ENCODE data around the gene CLN5. TPM values are rescaled to one million over a fixed set of nuclear protein-coding genes. Genes with fewer than 3 reads are reported as not detected.
A peak's percentile ranks its signal among the peaks of the same experiment; 100 is the strongest.

The CLN5 gene
- total and polyA plus RNA-seq, 2 of the 13 experiments (the other 11 are each of a cell fraction or from before 2014, with no cell fraction given), result 10.1 to 13.7 TPM

DNA sequence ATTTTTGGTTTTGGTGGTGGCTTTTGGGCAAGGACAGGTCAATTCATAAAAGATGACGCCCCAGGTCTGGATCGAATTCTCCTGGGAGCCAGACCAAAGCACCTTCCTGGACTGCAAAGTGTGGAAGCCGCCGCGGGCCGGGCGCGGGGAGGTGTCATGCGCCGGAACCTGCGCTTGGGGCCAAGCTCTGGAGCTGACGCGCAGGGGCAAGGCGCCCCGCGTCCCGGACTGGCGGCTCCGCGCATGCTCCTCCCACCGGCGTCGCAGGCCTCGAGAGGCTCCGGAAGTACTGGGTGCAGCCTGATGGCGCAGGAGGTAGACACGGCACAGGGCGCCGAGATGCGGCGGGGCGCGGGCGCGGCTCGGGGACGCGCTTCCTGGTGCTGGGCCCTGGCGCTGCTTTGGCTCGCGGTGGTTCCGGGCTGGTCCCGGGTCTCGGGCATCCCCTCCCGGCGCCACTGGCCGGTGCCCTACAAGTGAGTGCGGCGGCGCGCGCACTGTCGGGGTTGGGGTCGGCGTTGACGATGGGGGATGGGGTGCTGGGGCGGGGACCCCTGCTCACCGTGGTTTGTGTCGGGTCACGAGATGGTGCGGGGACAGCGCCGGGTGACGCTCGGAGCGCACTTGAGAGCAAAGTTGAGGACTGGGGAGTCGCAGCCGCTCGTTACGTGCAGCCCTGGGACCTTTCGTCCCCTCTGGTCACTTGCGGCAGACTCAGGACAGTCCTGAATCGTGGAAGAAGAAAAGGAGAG lies at the start of gene CLN5 (continued):
- 0 out of 2 replicates have a peak, but pooled peaks have one; percentile 60 for TF ChIP-seq CERS6 (CRISPR knock-in tag; IDR thresholded peaks at IDR 0.05)
- TF ChIP-seq NCOA2 (CRISPR knock-in tag; IDR thresholded peaks at IDR 0.05), result peak; percentile 64; the same call in 1 of the 2 replicates
- TF ChIP-seq MED1 (CRISPR knock-in tag; IDR thresholded peaks at IDR 0.05), result peak; percentile 89
- TF ChIP-seq TRAFD1 (CRISPR knock-in tag; IDR thresholded peaks at IDR 0.05; ENCODE audit: borderline replicate concordance), result no peak
- TF ChIP-seq ZNF326 (CRISPR knock-in tag; IDR thresholded peaks at IDR 0.05; ENCODE audit: borderline replicate concordance), result no peak
- peak; percentile 88 for TF ChIP-seq HNF1B (CRISPR knock-in tag; IDR thresholded peaks at IDR 0.05)
- TF ChIP-seq SMARCE1 (IDR thresholded peaks at IDR 0.05; ENCODE audit: borderline replicate concordance), result no peak
- no peak for TF ChIP-seq TERF1 (CRISPR knock-in tag; IDR thresholded peaks at IDR 0.05)
- TF ChIP-seq, protein P1, sequence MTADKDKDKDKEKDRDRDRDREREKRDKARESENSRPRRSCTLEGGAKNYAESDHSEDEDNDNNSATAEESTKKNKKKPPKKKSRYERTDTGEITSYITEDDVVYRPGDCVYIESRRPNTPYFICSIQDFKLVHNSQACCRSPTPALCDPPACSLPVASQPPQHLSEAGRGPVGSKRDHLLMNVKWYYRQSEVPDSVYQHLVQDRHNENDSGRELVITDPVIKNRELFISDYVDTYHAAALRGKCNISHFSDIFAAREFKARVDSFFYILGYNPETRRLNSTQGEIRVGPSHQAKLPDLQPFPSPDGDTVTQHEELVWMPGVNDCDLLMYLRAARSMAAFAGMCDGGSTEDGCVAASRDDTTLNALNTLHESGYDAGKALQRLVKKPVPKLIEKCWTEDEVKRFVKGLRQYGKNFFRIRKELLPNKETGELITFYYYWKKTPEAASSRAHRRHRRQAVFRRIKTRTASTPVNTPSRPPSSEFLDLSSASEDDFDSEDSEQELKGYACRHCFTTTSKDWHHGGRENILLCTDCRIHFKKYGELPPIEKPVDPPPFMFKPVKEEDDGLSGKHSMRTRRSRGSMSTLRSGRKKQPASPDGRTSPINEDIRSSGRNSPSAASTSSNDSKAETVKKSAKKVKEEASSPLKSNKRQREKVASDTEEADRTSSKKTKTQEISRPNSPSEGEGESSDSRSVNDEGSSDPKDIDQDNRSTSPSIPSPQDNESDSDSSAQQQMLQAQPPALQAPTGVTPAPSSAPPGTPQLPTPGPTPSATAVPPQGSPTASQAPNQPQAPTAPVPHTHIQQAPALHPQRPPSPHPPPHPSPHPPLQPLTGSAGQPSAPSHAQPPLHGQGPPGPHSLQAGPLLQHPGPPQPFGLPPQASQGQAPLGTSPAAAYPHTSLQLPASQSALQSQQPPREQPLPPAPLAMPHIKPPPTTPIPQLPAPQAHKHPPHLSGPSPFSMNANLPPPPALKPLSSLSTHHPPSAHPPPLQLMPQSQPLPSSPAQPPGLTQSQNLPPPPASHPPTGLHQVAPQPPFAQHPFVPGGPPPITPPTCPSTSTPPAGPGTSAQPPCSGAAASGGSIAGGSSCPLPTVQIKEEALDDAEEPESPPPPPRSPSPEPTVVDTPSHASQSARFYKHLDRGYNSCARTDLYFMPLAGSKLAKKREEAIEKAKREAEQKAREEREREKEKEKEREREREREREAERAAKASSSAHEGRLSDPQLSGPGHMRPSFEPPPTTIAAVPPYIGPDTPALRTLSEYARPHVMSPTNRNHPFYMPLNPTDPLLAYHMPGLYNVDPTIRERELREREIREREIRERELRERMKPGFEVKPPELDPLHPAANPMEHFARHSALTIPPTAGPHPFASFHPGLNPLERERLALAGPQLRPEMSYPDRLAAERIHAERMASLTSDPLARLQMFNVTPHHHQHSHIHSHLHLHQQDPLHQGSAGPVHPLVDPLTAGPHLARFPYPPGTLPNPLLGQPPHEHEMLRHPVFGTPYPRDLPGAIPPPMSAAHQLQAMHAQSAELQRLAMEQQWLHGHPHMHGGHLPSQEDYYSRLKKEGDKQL (CRISPR knock-in tag; IDR thresholded peaks at IDR 0.05; ENCODE audit: low read depth), result 0 out of 2 replicates have a peak, but pooled peaks have one; percentile 21
- TF ChIP-seq ZNF607 (CRISPR knock-in tag; IDR thresholded peaks at IDR 0.05; ENCODE audit: borderline replicate concordance), result peak; percentile 98
- no peak; the same call in 1 of the 2 replicates for TF ChIP-seq ZNF703 (CRISPR knock-in tag; IDR thresholded peaks at IDR 0.05; ENCODE audit: borderline replicate concordance)
- TF ChIP-seq, protein P2, sequence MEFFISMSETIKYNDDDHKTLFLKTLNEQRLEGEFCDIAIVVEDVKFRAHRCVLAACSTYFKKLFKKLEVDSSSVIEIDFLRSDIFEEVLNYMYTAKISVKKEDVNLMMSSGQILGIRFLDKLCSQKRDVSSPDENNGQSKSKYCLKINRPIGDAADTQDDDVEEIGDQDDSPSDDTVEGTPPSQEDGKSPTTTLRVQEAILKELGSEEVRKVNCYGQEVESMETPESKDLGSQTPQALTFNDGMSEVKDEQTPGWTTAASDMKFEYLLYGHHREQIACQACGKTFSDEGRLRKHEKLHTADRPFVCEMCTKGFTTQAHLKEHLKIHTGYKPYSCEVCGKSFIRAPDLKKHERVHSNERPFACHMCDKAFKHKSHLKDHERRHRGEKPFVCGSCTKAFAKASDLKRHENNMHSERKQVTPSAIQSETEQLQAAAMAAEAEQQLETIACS (CRISPR knock-in tag; IDR thresholded peaks at IDR 0.05), result peak; percentile 99
- TF ChIP-seq MLLT10 (CRISPR knock-in tag; IDR thresholded peaks at IDR 0.05), result no peak
- peak; percentile 80; the same call in 1 of the 2 replicates for TF ChIP-seq ZNF232 (CRISPR knock-in tag; IDR thresholded peaks at IDR 0.05; ENCODE audit: borderline replicate concordance)
- no peak for TF ChIP-seq SYNCRIP (IDR thresholded peaks at IDR 0.05; ENCODE audit: insufficient read depth, low read depth, low read length)

Data from HepG2 (cell line).